ENCODE measurements around the gene TIGD2. TPM values are rescaled to one million over a fixed set of nuclear protein-coding genes. Genes with fewer than 3 reads are reported as not detected.

TIGD2 gene
- 25.9 and 33.4 TPM in 2 replicates for total RNA-seq (2014; rRNA removed; shearing (Covaris generic))

- DNase-seq (ENCODE audit: low read depth in 1 of 2, low spot score in 2 of 2), result peak; percentile 89 to 93
- peaks cover 38% of the 10 kb centered on the region for H3K36me3 ChIP-seq
- H3K9me3 ChIP-seq (replicated peaks), result no peaks in the 10 kb centered on the region
- H3K4me3 ChIP-seq, result peak within 1 kb of the TSS; percentile 90
- H3K27ac ChIP-seq, result peak within 1 kb of the TSS; percentile 85
- peaks cover 6% of the 10 kb centered on the region; the same call in 1 of the 2 replicates for H3K27me3 ChIP-seq (replicated peaks)
- peaks cover 10% of the 10 kb centered on the region for H3K4me1 ChIP-seq (replicated peaks)
Observed at GRCh38 chr4:89110986-89111832, at the start of gene TIGD2. Gene TIGD2 (plus strand): TSS chr4:89111533. CDS start chr4:89112975, 1,442 bp downstream.

- no peaks in the 10 kb centered on the region for H3K4me1 ChIP-seq (replicated peaks)
- no peaks in the 10 kb centered on the region for H3K36me3 ChIP-seq
- H3K4me3 ChIP-seq, result no peak overlapping the region
- H3K27ac ChIP-seq, result no peak overlapping the region
- no peak for DNase-seq (ENCODE audit: low read depth in 1 of 2, low spot score in 2 of 2)
- H3K27me3 ChIP-seq (replicated peaks), result no peaks in the 10 kb centered on the region
- no peaks in the 10 kb centered on the region for H3K9me3 ChIP-seq (replicated peaks)
Observed at GRCh38 chr4:89064848-89065247, 46.5 kb upstream of the TIGD2 start.

- H3K4me1 ChIP-seq (replicated peaks), result no peaks in the 10 kb centered on the region
- no peak overlapping the region for H3K27ac ChIP-seq
- no peaks in the 10 kb centered on the region for H3K9me3 ChIP-seq (replicated peaks)
- no peak for DNase-seq (ENCODE audit: low read depth in 1 of 2, low spot score in 2 of 2)
- no peak overlapping the region for H3K4me3 ChIP-seq
- H3K27me3 ChIP-seq (replicated peaks), result no peaks in the 10 kb centered on the region
- H3K36me3 ChIP-seq, result no peaks in the 10 kb centered on the region
Observed at GRCh38 chr4:89067417-89067816, 43.9 kb upstream of the TIGD2 start.

GRCh38 chr4:89069481-89069880 lies 41.9 kb upstream of the TIGD2 start:
- no peaks in the 10 kb centered on the region for H3K36me3 ChIP-seq
- no peak for DNase-seq (ENCODE audit: low read depth in 1 of 2, low spot score in 2 of 2)
- H3K9me3 ChIP-seq (replicated peaks), result no peaks in the 10 kb centered on the region
- H3K27me3 ChIP-seq (replicated peaks), result no peaks in the 10 kb centered on the region
- H3K27ac ChIP-seq, result no peak overlapping the region
- no peak overlapping the region for H3K4me3 ChIP-seq
- H3K4me1 ChIP-seq (replicated peaks), result no peaks in the 10 kb centered on the region

- no peaks in the 10 kb centered on the region for H3K4me1 ChIP-seq (replicated peaks)
- H3K36me3 ChIP-seq, result no peaks in the 10 kb centered on the region
- H3K9me3 ChIP-seq (replicated peaks), result no peaks in the 10 kb centered on the region
- no peak overlapping the region for H3K4me3 ChIP-seq
- H3K27ac ChIP-seq, result no peak overlapping the region
- no peaks in the 10 kb centered on the region for H3K27me3 ChIP-seq (replicated peaks)
- no peak for DNase-seq (ENCODE audit: low read depth in 1 of 2, low spot score in 2 of 2)
Observed at GRCh38 chr4:89070041-89070440, 41.3 kb upstream of the TIGD2 start.

GRCh38 chr4:89071311-89071710 lies 40.0 kb upstream of the TIGD2 start:
- no peaks in the 10 kb centered on the region for H3K36me3 ChIP-seq
- H3K9me3 ChIP-seq (replicated peaks), result no peaks in the 10 kb centered on the region
- no peak overlapping the region for H3K27ac ChIP-seq
- no peaks in the 10 kb centered on the region for H3K27me3 ChIP-seq (replicated peaks)
- no peak overlapping the region for H3K4me3 ChIP-seq
- no peak for DNase-seq (ENCODE audit: low read depth in 1 of 2, low spot score in 2 of 2)
- no peaks in the 10 kb centered on the region for H3K4me1 ChIP-seq (replicated peaks)

- no peaks in the 10 kb centered on the region for H3K36me3 ChIP-seq
- no peaks in the 10 kb centered on the region for H3K27me3 ChIP-seq (replicated peaks)
- H3K4me1 ChIP-seq (replicated peaks), result no peaks in the 10 kb centered on the region
- no peak overlapping the region for H3K27ac ChIP-seq
- H3K9me3 ChIP-seq (replicated peaks), result no peaks in the 10 kb centered on the region; the same call in 1 of the 2 replicates
- H3K4me3 ChIP-seq, result no peak overlapping the region
- no peak for DNase-seq (ENCODE audit: low read depth in 1 of 2, low spot score in 2 of 2)
Observed at GRCh38 chr4:89072921-89073320, 38.4 kb upstream of the TIGD2 start.

GRCh38 chr4:89077761-89078160 lies 33.6 kb upstream of the TIGD2 start:
- H3K4me3 ChIP-seq, result no peak overlapping the region
- no peaks in the 10 kb centered on the region for H3K27me3 ChIP-seq (replicated peaks)
- H3K27ac ChIP-seq, result no peak overlapping the region
- no peaks in the 10 kb centered on the region; the same call in 1 of the 2 replicates for H3K9me3 ChIP-seq (replicated peaks)
- no peak for DNase-seq (ENCODE audit: low read depth in 1 of 2, low spot score in 2 of 2)
- no peaks in the 10 kb centered on the region for H3K36me3 ChIP-seq
- peaks cover 5% of the 10 kb centered on the region; the same call in 1 of the 2 replicates for H3K4me1 ChIP-seq (replicated peaks)

- Histone ChIP-seq H3K9me3 (replicated peaks) (no peaks in the 10 kb centered on the region; the same call in 1 of the 2 replicates), H3K4me1 (replicated peaks) (peaks cover 5% of the 10 kb centered on the region; the same call in 1 of the 2 replicates)
- DNase-seq (ENCODE audit: low read depth in 1 of 2, low spot score in 2 of 2), result no peak
Observed at GRCh38 chr4:89078300-89078699, 33.0 kb upstream of the TIGD2 start.

GRCh38 chr4:89099034-89099433 lies 12.3 kb upstream of the TIGD2 start:
- Histone ChIP-seq H3K9me3 (replicated peaks) (no peaks in the 10 kb centered on the region), H3K4me1 (replicated peaks) (no peaks in the 10 kb centered on the region), H3K27ac (no peak overlapping the region), H3K36me3 (no peaks in the 10 kb centered on the region), H3K27me3 (replicated peaks) (no peaks in the 10 kb centered on the region), H3K4me3 (no peak overlapping the region)
- DNase-seq (ENCODE audit: low read depth in 1 of 2, low spot score in 2 of 2), result no peak

More at GRCh38 chr4:89078300-89078699, 33.0 kb upstream of the TIGD2 start:
- Histone ChIP-seq H3K36me3 (no peaks in the 10 kb centered on the region), H3K4me3 (no peak overlapping the region), H3K27me3 (replicated peaks) (no peaks in the 10 kb centered on the region), H3K27ac (no peak overlapping the region)

- Histone ChIP-seq H3K36me3 (no peaks in the 10 kb centered on the region), H3K27me3 (replicated peaks) (no peaks in the 10 kb centered on the region), H3K9me3 (replicated peaks) (no peaks in the 10 kb centered on the region), H3K27ac (no peak overlapping the region), H3K4me1 (replicated peaks) (no peaks in the 10 kb centered on the region), H3K4me3 (no peak overlapping the region)
- no peak for DNase-seq (ENCODE audit: low read depth in 1 of 2, low spot score in 2 of 2)
Observed at GRCh38 chr4:89099471-89099870, 11.9 kb upstream of the TIGD2 start.

GRCh38 chr4:89100853-89101252 lies 10.5 kb upstream of the TIGD2 start:
- H3K36me3 ChIP-seq, result no peaks in the 10 kb centered on the region
- no peaks in the 10 kb centered on the region for H3K27me3 ChIP-seq (replicated peaks)
- DNase-seq (ENCODE audit: low read depth in 1 of 2, low spot score in 2 of 2), result no peak
- H3K9me3 ChIP-seq (replicated peaks), result no peaks in the 10 kb centered on the region
- no peak overlapping the region for H3K27ac ChIP-seq
- no peaks in the 10 kb centered on the region for H3K4me1 ChIP-seq (replicated peaks)
- no peak overlapping the region for H3K4me3 ChIP-seq

GRCh38 chr4:89101256-89102161 lies 9.8 kb upstream of the TIGD2 start:
- Histone ChIP-seq H3K4me1 (replicated peaks) (no peaks in the 10 kb centered on the region), H3K36me3 (no peaks in the 10 kb centered on the region), H3K4me3 (no peak overlapping the region), H3K27ac (no peak overlapping the region), H3K9me3 (replicated peaks) (no peaks in the 10 kb centered on the region), H3K27me3 (replicated peaks) (no peaks in the 10 kb centered on the region)
- no peak for DNase-seq (ENCODE audit: low read depth in 1 of 2, low spot score in 2 of 2)

GRCh38 chr4:89105726-89106125 lies 5.6 kb upstream of the TIGD2 start:
- Histone ChIP-seq H3K9me3 (replicated peaks) (no peaks in the 10 kb centered on the region), H3K27ac (no peak overlapping the region), H3K27me3 (replicated peaks) (peaks cover 6% of the 10 kb centered on the region; the same call in 1 of the 2 replicates), H3K36me3 (no peaks in the 10 kb centered on the region), H3K4me3 (no peak overlapping the region), H3K4me1 (replicated peaks) (no peaks in the 10 kb centered on the region; the same call in 1 of the 2 replicates)
- no peak for DNase-seq (ENCODE audit: low read depth in 1 of 2, low spot score in 2 of 2)
